Naive thymus-derived CD4-positive, alpha-beta T cell (primary cell): ENCODE data around the gene HDAC5. TPM values are rescaled to one million over a fixed set of nuclear protein-coding genes. Genes with fewer than 3 reads are reported as not detected.

ENCODE experiments used
- ATAC-seq: fragments of 150-1000 bp; cut with Tn5 transposase; 2 replicates; pipeline ENCODE4 v1.10.0; 2021; ENCODE audit warnings: mild to moderate bottlenecking, moderate library complexity
- CTCF ChIA-PET: fragments of 350-600 bp; sonication (Branson Sonifier 250); formaldehyde crosslinking; loops from one replicate; lab custom pipeline; 2021; ENCODE audit warnings: antibody characterized with exemption; lab: Charles Lee
- POLR2A ChIA-PET: fragments of 350-600 bp; sonication (Branson Sonifier 250); formaldehyde crosslinking; loops from one replicate; lab custom pipeline; 2021; ENCODE audit warnings: antibody characterized with exemption, inconsistent platforms; lab: Charles Lee
- DNase-seq, 9 donors: peaks; one replicate each; pipeline versions ENCODE4 v3.0.0 to v3.0.0-alpha.2; 2020 to 2022; ENCODE audit warnings: mixed read lengths in 1 of 9
- H3K27ac ChIP-seq: one replicate; pipeline ENCODE4 v1.7.0; 2013; ENCODE audit warnings: mild to moderate bottlenecking, low read depth, low read length, moderate library complexity
- H3K27me3 ChIP-seq, 2 donors: one replicate each; pipeline ENCODE4 v1.7.0; 2013; ENCODE audit warnings: low read length in 2 of 2, mild to moderate bottlenecking in 2 of 2, moderate library complexity in 2 of 2; ENCODE audit not compliant: control insufficient read depth in 2 of 2, insufficient read depth in 2 of 2
- H3K36me3 ChIP-seq, 3 experiments: 1 replicate in 2 of 3; 2 replicates in 1 of 3; pipeline ENCODE4 v1.7.0; 2013; ENCODE audit warnings: low read length in 3 of 3, mild to moderate bottlenecking in 3 of 3, moderate library complexity in 1 of 3; ENCODE audit not compliant: insufficient read depth in 3 of 3, control insufficient read depth in 2 of 3
- H3K4me1 ChIP-seq, 2 donors: one replicate each; pipeline ENCODE4 v1.7.0; 2013; ENCODE audit warnings: low read length in 2 of 2, mild to moderate bottlenecking in 2 of 2, moderate library complexity in 1 of 2; ENCODE audit not compliant: control insufficient read depth in 2 of 2, insufficient read depth in 2 of 2
- H3K4me3 ChIP-seq: 2 replicates; pipeline ENCODE4 v1.7.0; 2013; ENCODE audit warnings: mild to moderate bottlenecking, low read length
- H3K9me3 ChIP-seq, 3 experiments: 1 replicate in 2 of 3; 2 replicates in 1 of 3; pipeline ENCODE4 v1.7.0; 2013; ENCODE audit warnings: low read length in 3 of 3; ENCODE audit not compliant: control insufficient read depth in 2 of 3
- H3K27ac Mint-ChIP-seq, 9 donors: one replicate each; pipeline ENCODE4 v1.8.0; 2020 to 2022; ENCODE audit warnings: mixed read lengths in 9 of 9, mild to moderate bottlenecking in 8 of 9, moderate library complexity in 5 of 9, inconsistent platforms in 2 of 9
- H3K27me3 Mint-ChIP-seq, 5 donors: one replicate each; pipeline ENCODE4 v1.8.0; 2021 to 2022; ENCODE audit warnings: mixed read lengths in 5 of 5, mild to moderate bottlenecking in 1 of 5
- H3K36me3 Mint-ChIP-seq, 5 donors: one replicate each; pipeline ENCODE4 v1.8.0; 2020 to 2022; ENCODE audit warnings: mixed read lengths in 5 of 5, mild to moderate bottlenecking in 3 of 5, inconsistent platforms in 1 of 5
- H3K4me1 Mint-ChIP-seq, 7 donors: one replicate each; pipeline ENCODE4 v1.8.0; 2020 to 2022; ENCODE audit warnings: mixed read lengths in 7 of 7, mild to moderate bottlenecking in 3 of 7, inconsistent platforms in 1 of 7
- H3K4me3 Mint-ChIP-seq, 10 donors: one replicate each; pipeline ENCODE4 v1.8.0; 2020 to 2022; ENCODE audit warnings: mild to moderate bottlenecking in 10 of 10, mixed read lengths in 10 of 10, moderate library complexity in 6 of 10, inconsistent platforms in 2 of 10
- H3K9me3 Mint-ChIP-seq, 11 donors: one replicate each; pipeline ENCODE4 v1.8.0; 2020 to 2022; ENCODE audit warnings: mixed read lengths in 11 of 11, mild to moderate bottlenecking in 4 of 11, inconsistent platforms in 1 of 11, moderate library complexity in 1 of 11
- intact Hi-C, 2 donors: fragments of 100-400 bp; cut with micrococcal nuclease; formaldehyde crosslinking; loops; one replicate each; pipeline ENCODE4 v1.15.1; 2023
- polyA plus RNA-seq, 2 donors: library from polyadenylated mRNA; unstranded; fragments of 300-500 nt; fragmentation: Illumina TruSeq; gene quantifications; one replicate each; pipeline ENCODE4 v1.2.3, GENCODE V29; 2021
- total RNA-seq, 6 experiments: library from RNA in 5 of 6; stranded (reverse) in 5 of 6; gene quantifications; 1 replicate in 5 of 6; 2 replicates in 1 of 6; pipeline ENCODE4 v1.2.3 and lab custom pipeline; 2021 to 2026

HDAC5 gene
- total and polyA plus RNA-seq, 7 experiments from 2014 or later: 15.2 to 106 (median 67.1) TPM

DNA sequence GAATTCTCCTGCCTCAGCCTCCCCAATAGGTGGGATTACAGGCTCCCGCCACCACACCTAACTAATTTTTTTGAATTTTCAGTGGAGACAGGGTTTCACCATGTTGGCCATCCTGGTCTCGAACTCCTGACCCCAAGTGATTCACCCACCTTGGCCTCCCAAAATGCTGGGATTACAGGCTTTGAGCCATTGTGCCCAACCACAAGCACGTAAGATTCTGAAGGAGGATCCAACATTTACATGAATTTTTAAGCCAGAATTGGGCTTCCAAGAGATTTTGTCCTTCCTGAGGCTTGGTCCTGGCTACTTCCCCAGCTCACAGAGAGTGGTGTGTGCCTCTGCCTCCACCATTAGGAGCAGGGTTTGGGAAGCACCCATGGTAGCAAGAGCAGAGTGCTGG lies 41.8 kb downstream of the HDAC5 start:
- ChIA-PET POLR2A (no interaction called here), CTCF (no interaction called here)
- no peak overlapping the region for H3K4me3 ChIP-seq
- H3K36me3 Mint-ChIP-seq: peaks cover 0 to 19% (median 5%) of the 10 kb centered on the region in 5 donors
- intact Hi-C loops: no loop called here
- no peaks in the 10 kb centered on the region for H3K4me1 ChIP-seq
- H3K27me3 Mint-ChIP-seq: no peaks in the 10 kb centered on the region
- ATAC-seq (no peak), DNase-seq (no peak)
- no peaks in the 10 kb centered on the region for H3K9me3 ChIP-seq
- H3K9me3 Mint-ChIP-seq: no peaks in the 10 kb centered on the region
- no peaks in the 10 kb centered on the region for H3K27me3 ChIP-seq
- no peak overlapping the region for H3K27ac ChIP-seq
- H3K27ac Mint-ChIP-seq: no peak overlapping the region
- H3K4me3 Mint-ChIP-seq: no peak overlapping the region
- H3K4me1 Mint-ChIP-seq: peaks cover 0 to 7% (median 0%) of the 10 kb centered on the region in 7 donors
- H3K36me3 ChIP-seq: peaks cover 0 to 89% (median 14%) of the 10 kb centered on the region in 3 experiments

DNA sequence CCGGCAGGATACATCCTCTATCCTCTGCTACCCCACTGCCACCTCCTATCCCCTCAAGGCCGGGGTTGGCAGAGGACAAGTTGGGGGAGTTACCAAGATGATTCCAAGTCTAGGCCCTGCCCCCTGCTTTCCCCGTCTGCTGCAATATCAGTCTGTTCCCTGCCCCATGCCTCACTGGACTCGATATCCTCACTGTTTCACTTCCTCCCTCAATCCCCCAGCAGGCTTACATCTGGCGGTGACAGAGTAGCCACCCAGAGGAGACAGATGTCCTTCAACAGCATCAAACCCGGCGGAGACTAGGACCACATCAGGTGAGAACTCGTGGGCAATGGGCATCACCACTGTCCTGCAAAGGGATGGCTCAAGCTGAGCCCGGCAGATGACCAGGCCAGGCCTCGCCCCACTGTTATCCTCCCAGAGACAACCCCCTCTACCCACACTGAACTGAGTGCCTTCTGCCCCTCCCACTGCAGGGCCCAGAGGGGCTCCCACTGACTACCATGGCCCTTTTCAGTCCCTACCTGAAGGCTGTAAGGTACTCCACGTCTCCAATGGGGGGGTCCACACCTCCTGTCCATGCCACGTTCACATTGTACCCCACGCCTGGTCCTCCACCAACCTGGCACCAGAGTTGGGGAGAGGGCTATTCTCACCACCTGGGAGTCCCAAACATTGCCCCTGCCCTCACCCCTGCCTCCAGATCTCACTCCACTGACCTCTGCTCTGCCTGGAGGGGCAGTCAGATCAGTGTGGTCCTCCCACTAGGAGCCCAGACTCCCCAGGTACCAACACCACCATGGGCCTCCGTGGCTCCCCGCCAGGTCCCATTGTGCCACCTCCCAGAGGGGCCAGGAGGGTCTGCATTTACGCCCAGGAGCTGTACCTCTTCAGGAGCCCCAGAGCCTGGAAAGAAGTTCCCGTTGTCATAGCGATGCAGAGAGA lies 43.3 kb downstream of the HDAC5 start:
- H3K27ac ChIP-seq: no peak overlapping the region
- Mint-ChIP-seq H3K9me3 (no peaks in the 10 kb centered on the region), H3K27ac (peak overlapping the region in 3 of 9 donors; percentile 25 to 64 (median 59)), H3K27me3 (no peaks in the 10 kb centered on the region), H3K4me1 (peaks cover 0 to 7% (median 0%) of the 10 kb centered on the region in 7 donors), H3K36me3 (peaks cover 0 to 24% (median 6%) of the 10 kb centered on the region in 5 donors), H3K4me3 (no peak overlapping the region)
- H3K36me3 ChIP-seq: peaks cover 0 to 95% (median 14%) of the 10 kb centered on the region in 3 experiments
- ChIA-PET CTCF (no interaction called here), POLR2A (no interaction called here)
- H3K4me3 ChIP-seq: no peak overlapping the region
- H3K9me3 ChIP-seq: no peaks in the 10 kb centered on the region
- no peaks in the 10 kb centered on the region for H3K27me3 ChIP-seq
- no peak for ATAC-seq
- intact Hi-C loops: no loop called here
- no peak for DNase-seq
- H3K4me1 ChIP-seq: no peaks in the 10 kb centered on the region

DNA sequence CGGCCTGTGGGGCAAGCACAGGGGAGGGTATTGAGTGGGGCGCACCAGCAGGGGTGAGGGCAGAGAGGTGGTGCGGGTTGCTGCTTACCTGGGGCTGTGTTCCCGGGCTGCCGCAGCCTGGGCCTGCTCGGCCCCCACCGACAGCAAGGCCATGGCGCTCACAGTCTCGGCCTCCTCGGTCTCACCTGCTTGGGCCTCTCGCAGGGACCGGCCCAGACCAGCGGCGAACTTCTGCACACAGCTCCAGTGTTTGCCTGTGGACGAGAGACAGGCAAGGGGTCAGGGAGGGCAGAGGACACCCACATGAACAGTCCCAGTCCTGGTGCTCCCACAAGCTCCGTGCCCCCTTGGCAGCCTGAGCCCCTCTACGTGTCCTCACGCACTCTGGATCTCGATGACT lies 45.0 kb downstream of the HDAC5 start:
- intact Hi-C loops: no loop called here
- Histone ChIP-seq H3K4me1 (no peaks in the 10 kb centered on the region), H3K27me3 (no peaks in the 10 kb centered on the region), H3K9me3 (no peaks in the 10 kb centered on the region), H3K27ac (no peak overlapping the region), H3K36me3 (peaks cover 0 to 84% (median 14%) of the 10 kb centered on the region in 3 experiments), H3K4me3 (no peak overlapping the region)
- ChIA-PET POLR2A (interaction anchor here (0.6 kb wide), 1 partner anchor 9 kb away, joined by 4 read pairs; no protein-coding TSS in a partner anchor), CTCF (interaction anchor here (1.0 kb wide), 1 partner anchor 45 kb away, joined by 3 read pairs; the partner anchor contains the start of gene HDAC5)
- ATAC-seq (no peak), DNase-seq (no peak)
- peaks cover 0 to 20% (median 6%) of the 10 kb centered on the region in 5 donors for H3K36me3 Mint-ChIP-seq
- no peak overlapping the region for H3K4me3 Mint-ChIP-seq
- H3K9me3 Mint-ChIP-seq: no peaks in the 10 kb centered on the region
- H3K27me3 Mint-ChIP-seq: no peaks in the 10 kb centered on the region
- peaks cover 0 to 7% (median 0%) of the 10 kb centered on the region in 7 donors for H3K4me1 Mint-ChIP-seq
- no peak overlapping the region for H3K27ac Mint-ChIP-seq

DNA sequence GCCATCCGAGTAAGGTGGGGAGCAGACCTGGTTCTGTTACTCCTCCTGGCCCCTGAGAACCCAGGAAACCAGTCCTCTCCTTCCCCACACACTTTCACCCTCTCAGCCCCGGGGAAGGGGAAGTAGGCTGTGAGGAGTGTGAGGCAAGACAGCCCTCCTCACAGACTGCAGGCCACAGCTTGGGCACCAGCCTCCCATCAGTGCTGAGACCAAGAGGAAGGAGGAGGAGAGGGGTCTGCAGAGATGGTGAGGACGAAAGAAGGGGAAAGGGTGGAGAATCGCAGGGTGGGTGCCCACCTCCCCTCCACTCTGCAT lies 45.9 kb downstream of the HDAC5 start:
- intact Hi-C loops: no loop called here

DNA sequence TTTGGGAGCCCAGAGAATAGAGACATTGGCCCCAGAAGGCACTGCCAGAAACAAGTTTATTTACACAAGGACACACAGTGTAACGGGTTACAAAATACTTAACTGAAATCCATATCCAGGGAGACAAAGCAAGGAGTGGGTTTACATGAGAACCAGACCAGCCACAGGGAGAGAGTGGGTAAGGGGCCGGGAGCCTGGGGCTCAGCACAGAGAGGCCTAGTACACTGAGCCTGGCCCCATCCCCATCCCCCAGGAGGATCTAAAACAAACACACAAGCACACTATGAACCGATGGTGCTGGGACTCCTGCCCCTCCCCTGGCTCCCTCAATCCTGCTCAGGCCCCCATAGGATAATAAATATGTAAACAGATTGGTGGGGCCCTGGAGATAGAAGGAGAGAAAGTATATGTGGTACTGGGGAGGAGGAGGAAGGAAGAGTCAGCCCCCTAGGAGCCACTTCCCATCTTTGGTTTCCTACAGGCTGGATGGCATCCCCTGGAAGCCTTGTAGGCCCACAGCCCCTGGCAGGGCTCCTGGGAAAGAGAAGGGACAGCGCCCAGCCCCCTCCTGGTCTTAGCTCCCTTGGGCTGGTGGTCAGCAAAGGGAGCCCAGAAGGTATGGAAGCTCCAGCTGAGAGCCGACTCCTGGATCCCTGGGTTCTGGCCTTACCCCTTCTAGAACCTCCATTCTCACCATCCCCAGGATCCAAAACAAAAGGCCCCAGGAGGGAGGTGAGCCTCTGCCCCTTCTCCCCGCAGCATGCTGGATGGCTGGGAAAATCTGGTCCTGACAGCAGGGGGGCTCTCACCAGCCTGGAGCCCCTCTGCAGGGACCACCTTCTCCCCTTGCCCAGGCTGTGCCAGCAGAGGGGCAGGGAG lies 46.5 kb downstream of the HDAC5 start:
- H3K27me3 Mint-ChIP-seq: no peaks in the 10 kb centered on the region
- H3K4me3 ChIP-seq: no peak overlapping the region

More for the DNA sequence above, 45.9 kb downstream of the HDAC5 start:
- Histone ChIP-seq H3K36me3 (peaks cover 0 to 76% (median 14%) of the 10 kb centered on the region in 3 experiments), H3K27me3 (no peaks in the 10 kb centered on the region), H3K4me1 (no peaks in the 10 kb centered on the region), H3K9me3 (no peaks in the 10 kb centered on the region), H3K4me3 (no peak overlapping the region), H3K27ac (no peak overlapping the region)
- Mint-ChIP-seq H3K4me3 (no peak overlapping the region), H3K36me3 (peaks cover 0 to 20% (median 3%) of the 10 kb centered on the region in 5 donors), H3K27me3 (no peaks in the 10 kb centered on the region), H3K4me1 (peaks cover 0 to 9% (median 4%) of the 10 kb centered on the region in 7 donors), H3K9me3 (no peaks in the 10 kb centered on the region), H3K27ac (peak overlapping the region in 1 of 9 donors; percentile 12)
- POLR2A ChIA-PET: no interaction called here
- CTCF ChIA-PET: no interaction called here
- peak; percentile 61 for ATAC-seq
- no peak for DNase-seq

DNA sequence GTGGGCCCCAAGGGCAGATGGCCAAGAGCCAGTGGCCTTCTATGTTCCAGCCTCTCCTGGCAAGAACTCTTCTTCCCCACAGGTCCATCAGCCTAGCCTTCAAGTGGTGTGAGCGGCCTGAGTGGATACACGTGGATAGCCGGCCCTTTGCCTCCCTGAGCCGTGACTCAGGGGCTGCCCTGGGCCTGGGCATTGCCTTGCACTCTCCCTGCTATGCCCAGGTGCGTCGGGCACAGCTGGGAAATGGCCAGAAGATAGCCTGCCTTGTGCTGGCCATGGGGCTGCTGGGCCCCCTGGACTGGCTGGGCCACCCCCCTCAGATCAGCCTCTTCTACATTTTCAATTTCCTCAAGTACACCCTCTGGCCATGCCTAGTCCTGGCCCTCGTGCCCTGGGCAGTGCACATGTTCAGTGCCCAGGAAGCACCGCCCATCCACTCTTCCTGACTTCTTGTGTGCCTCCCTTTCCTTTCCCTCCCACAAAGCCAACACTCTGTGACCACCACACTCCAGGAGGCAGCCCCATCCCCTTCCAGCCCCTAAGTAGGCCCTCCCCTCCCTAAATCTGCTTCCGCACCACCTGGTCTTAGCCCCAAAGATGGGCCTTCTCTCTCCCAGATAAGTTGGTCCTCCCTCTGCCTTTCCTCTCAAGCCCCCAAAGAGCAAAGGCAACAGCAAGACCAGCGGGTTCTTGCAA lies 47.7 kb downstream of the HDAC5 start:
- CTCF ChIA-PET: no interaction called here
- no peak for ATAC-seq
- no peak for DNase-seq
- Mint-ChIP-seq H3K9me3 (no peaks in the 10 kb centered on the region), H3K36me3 (peaks cover 0 to 16% (median 2%) of the 10 kb centered on the region in 5 donors), H3K27me3 (no peaks in the 10 kb centered on the region), H3K4me3 (no peak overlapping the region), H3K27ac (peak overlapping the region in 1 of 9 donors; percentile 53), H3K4me1 (peaks cover 14 to 22% (median 18%) of the 10 kb centered on the region in 7 donors)
- Histone ChIP-seq H3K9me3 (no peaks in the 10 kb centered on the region), H3K4me3 (no peak overlapping the region), H3K27me3 (no peaks in the 10 kb centered on the region), H3K36me3 (peaks cover 0 to 60% (median 10%) of the 10 kb centered on the region in 3 experiments), H3K27ac (no peak overlapping the region), H3K4me1 (peaks cover 8 to 11% of the 10 kb centered on the region in 2 donors)
- POLR2A ChIA-PET: no interaction called here
- intact Hi-C loops: no loop called here

More for the DNA sequence above, 46.5 kb downstream of the HDAC5 start:
- Histone ChIP-seq H3K4me1 (peaks cover 0 to under 1% of the 10 kb centered on the region in 2 donors), H3K27me3 (no peaks in the 10 kb centered on the region), H3K27ac (no peak overlapping the region), H3K36me3 (peaks cover 0 to 70% (median 13%) of the 10 kb centered on the region in 3 experiments), H3K9me3 (no peaks in the 10 kb centered on the region)
- Mint-ChIP-seq H3K4me1 (peaks cover 3 to 11% (median 7%) of the 10 kb centered on the region in 7 donors), H3K9me3 (no peaks in the 10 kb centered on the region), H3K27ac (peak overlapping the region in 3 of 9 donors; percentile 23 to 55 (median 28)), H3K36me3 (peaks cover 0 to 17% (median 2%) of the 10 kb centered on the region in 5 donors), H3K4me3 (no peak overlapping the region)
- ATAC-seq: no peak
- CTCF ChIA-PET: no interaction called here
- DNase-seq: no peak
- POLR2A ChIA-PET: no interaction called here
- intact Hi-C loops: no loop called here
